HepG2 (cell line): ENCODE data around the gene TTC39B. TPM values are rescaled to one million over a fixed set of nuclear protein-coding genes. Genes with fewer than 3 reads are reported as not detected.

ENCODE experiments used
- CBX2 ChIP-seq, 2 experiments: fragments of 200-600 bp in 1 of 2; sonication (generic); formaldehyde crosslinking in 1 of 2; IDR thresholded peaks; 2 replicates each; pipeline versions ENCODE4 v1.7.0 to v1.8.1; 2018 to 2022; ENCODE audit warnings: low read depth in 2 of 2, low read length in 1 of 2, mild to moderate bottlenecking in 1 of 2, missing genetic modification reagents in 1 of 2
- CENPX ChIP-seq: sonication (generic); formaldehyde crosslinking; IDR thresholded peaks from 2 replicates; pipeline ENCODE4 v1.9.0; 2021; ENCODE audit warnings: mild to moderate bottlenecking, missing genetic modification reagents, moderate library complexity
- EEA1 ChIP-seq: sonication (generic); formaldehyde crosslinking; IDR thresholded peaks from 2 replicates; pipeline ENCODE4 v1.5.1; 2020; ENCODE audit warnings: mild to moderate bottlenecking, missing genetic modification reagents, borderline replicate concordance
- EHMT2 ChIP-seq: fragments of 200-600 bp; sonication (generic); IDR thresholded peaks from 2 replicates; pipeline ENCODE4 v1.7.0; 2017; ENCODE audit warnings: antibody characterized with exemption, low read depth, low read length, borderline replicate concordance
- HOMEZ ChIP-seq: IDR thresholded peaks from 2 replicates; pipeline ENCODE4 v1.6.1; 2016; ENCODE audit warnings: low read depth
- ISL2 ChIP-seq: sonication (generic); formaldehyde crosslinking; IDR thresholded peaks from 2 replicates; pipeline ENCODE4 v1.5.0; 2020; ENCODE audit warnings: missing genetic modification reagents
- MEIS1 ChIP-seq: sonication (generic); formaldehyde crosslinking; IDR thresholded peaks from 2 replicates; pipeline ENCODE4 v1.9.0; 2021; ENCODE audit warnings: mild to moderate bottlenecking, missing genetic modification reagents, moderate library complexity, borderline replicate concordance
- NCOA2 ChIP-seq: sonication (generic); formaldehyde crosslinking; IDR thresholded peaks from 2 replicates; pipeline ENCODE4 v1.8.0; 2022; ENCODE audit warnings: inconsistent platforms
- SALL1 ChIP-seq: sonication (generic); formaldehyde crosslinking; IDR thresholded peaks from 2 replicates; pipeline ENCODE4 v1.8.0; 2022; ENCODE audit warnings: mild to moderate bottlenecking, missing genetic modification reagents
- SOX13 ChIP-seq, 3 experiments: fragments of 450-650 bp in 1 of 3; sonication (generic) in 1 of 3; formaldehyde crosslinking in 1 of 3; IDR thresholded peaks in 2 of 3; conservative IDR thresholded peaks in 1 of 3; 2 replicates each; pipeline versions ENCODE4 v1.5.0 to v1.6.1; 2016 to 2020; ENCODE audit warnings: antibody characterized with exemption in 1 of 3, mild to moderate bottlenecking in 1 of 3, missing compliant biosample characterization in 1 of 3, missing genetic modification reagents in 1 of 3, moderate library complexity in 1 of 3
- TCF7 ChIP-seq: sonication (generic); IDR thresholded peaks from 2 replicates; pipeline ENCODE4 v1.6.1; 2016; ENCODE audit warnings: antibody characterized with exemption, low read depth
- TEF ChIP-seq: sonication (generic); formaldehyde crosslinking; IDR thresholded peaks from 2 replicates; pipeline ENCODE4 v1.5.0; 2020; ENCODE audit warnings: missing genetic modification reagents
- ZNF44 ChIP-seq: sonication (generic); formaldehyde crosslinking; IDR thresholded peaks from 2 replicates; pipeline ENCODE4 v1.5.1; 2020; ENCODE audit warnings: mild to moderate bottlenecking, missing genetic modification reagents
- ZSCAN29 ChIP-seq: sonication (generic); formaldehyde crosslinking; conservative IDR thresholded peaks from 2 replicates; pipeline ENCODE4 v1.4.0; 2020; ENCODE audit warnings: mild to moderate bottlenecking, missing genetic modification reagents
- polyA plus RNA-seq, 8 experiments: library from polyadenylated mRNA; depleted of rRNA in 3 of 8; stranded (reverse) in 7 of 8; unstranded in 1 of 8; fragments of >200 nt; fragmentation: Illumina TruSeq in 4 of 8; extraction: Trizol in 4 of 8; gene quantifications; 2 replicates each; pipeline versions ENCODE4 v1.2.1 to v1.2.3, GENCODE V29; 2011 to 2016; ENCODE audit warnings: low read depth in 4 of 8, missing spikeins in 1 of 8, mixed read lengths in 1 of 8; ENCODE audit not compliant: insufficient read depth in 1 of 8
- total RNA-seq, 5 experiments: library from RNA; depleted of rRNA; stranded (reverse); fragments of >200 nt; fragmentation: Illumina TruSeq; extraction: Trizol; gene quantifications; 2 replicates each; pipeline ENCODE4 v1.2.3, GENCODE V29; 2016; ENCODE audit warnings: low read depth in 1 of 5
- TF ChIP-seq, protein P1 (sequence below), 2 experiments: sonication (generic) in 1 of 2; formaldehyde crosslinking in 1 of 2; IDR thresholded peaks; 2 replicates each; pipeline versions ENCODE4 v1.4.0 to v1.6.1; 2016 to 2020; ENCODE audit warnings: borderline replicate concordance in 1 of 2, low read depth in 1 of 2, mild to moderate bottlenecking in 1 of 2, missing genetic modification reagents in 1 of 2
- TF ChIP-seq, protein P2 (sequence below): sonication (generic); formaldehyde crosslinking; conservative IDR thresholded peaks from 2 replicates; pipeline ENCODE4 v1.4.0; 2020; ENCODE audit warnings: mild to moderate bottlenecking, missing genetic modification reagents, moderate library complexity

The TTC39B gene
- total and polyA plus RNA-seq, 2 of the 13 experiments (the other 11 are each of a cell fraction or from before 2014, with no cell fraction given) = 14.3 to 19.4 TPM

DNA sequence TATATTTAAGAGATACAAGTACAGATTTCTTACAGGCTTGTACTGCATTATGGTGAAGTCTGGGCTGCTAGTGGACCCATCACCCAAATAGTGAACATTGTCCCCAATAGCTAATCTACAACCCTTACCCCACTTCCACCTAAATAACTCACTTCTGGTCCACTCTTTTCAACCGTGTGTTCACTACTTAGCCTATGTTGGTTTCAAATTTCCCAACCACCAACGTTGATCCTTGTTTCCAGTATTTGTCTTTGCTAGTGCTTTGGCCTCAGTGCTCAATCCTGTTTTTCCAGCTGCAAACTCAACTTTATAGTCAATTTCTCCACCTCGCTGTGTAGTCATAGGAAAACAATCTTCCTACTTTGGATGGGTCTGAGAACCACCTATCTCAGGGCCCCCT lies 45.3 kb upstream of the TTC39B start (continued):
- TF ChIP-seq TCF7 (0 out of 2 replicates have a peak, but pooled peaks have one; percentile 16), TEF (no peak), MEIS1 (CRISPR knock-in tag) (no peak), SALL1 (CRISPR knock-in tag) (peak; percentile 34; the same call in 1 of the 2 replicates), CBX2 (IDR thresholded peaks at IDR 0.05; ENCODE audit: low read depth, low read length) (no peak), CBX2 (CRISPR knock-in tag; IDR thresholded peaks at IDR 0.05; ENCODE audit: low read depth) (no peak), ZSCAN29 (CRISPR knock-in tag) (peak; percentile 36; the same call in 1 of the 2 replicates), EEA1 (no peak), CENPX (no peak), SOX13 (IDR thresholded peaks at IDR 0.05) (no peak), SOX13 (CRISPR knock-in tag; conservative IDR thresholded peaks at IDR 0.05 in 1 of 2, IDR thresholded peaks at IDR 0.05 in 1 of 2) (peak in 1 of 2 experiments; percentile 22; a peak in 1 of 4 replicates), NCOA2 (CRISPR knock-in tag) (peak; percentile 40; the same call in 1 of the 2 replicates), ZNF44 (CRISPR knock-in tag) (no peak), EHMT2 (peak; percentile 27; the same call in 1 of the 2 replicates), ISL2 (CRISPR knock-in tag) (peak; percentile 22; the same call in 1 of the 2 replicates), HOMEZ (peak; percentile 68; the same call in 1 of the 2 replicates)
- TF ChIP-seq, protein P1, sequence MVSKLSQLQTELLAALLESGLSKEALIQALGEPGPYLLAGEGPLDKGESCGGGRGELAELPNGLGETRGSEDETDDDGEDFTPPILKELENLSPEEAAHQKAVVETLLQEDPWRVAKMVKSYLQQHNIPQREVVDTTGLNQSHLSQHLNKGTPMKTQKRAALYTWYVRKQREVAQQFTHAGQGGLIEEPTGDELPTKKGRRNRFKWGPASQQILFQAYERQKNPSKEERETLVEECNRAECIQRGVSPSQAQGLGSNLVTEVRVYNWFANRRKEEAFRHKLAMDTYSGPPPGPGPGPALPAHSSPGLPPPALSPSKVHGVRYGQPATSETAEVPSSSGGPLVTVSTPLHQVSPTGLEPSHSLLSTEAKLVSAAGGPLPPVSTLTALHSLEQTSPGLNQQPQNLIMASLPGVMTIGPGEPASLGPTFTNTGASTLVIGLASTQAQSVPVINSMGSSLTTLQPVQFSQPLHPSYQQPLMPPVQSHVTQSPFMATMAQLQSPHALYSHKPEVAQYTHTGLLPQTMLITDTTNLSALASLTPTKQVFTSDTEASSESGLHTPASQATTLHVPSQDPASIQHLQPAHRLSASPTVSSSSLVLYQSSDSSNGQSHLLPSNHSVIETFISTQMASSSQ (IDR thresholded peaks at IDR 0.05; ENCODE audit: low read depth) = no peak
- TF ChIP-seq, protein P1 (CRISPR knock-in tag; IDR thresholded peaks at IDR 0.05; ENCODE audit: borderline replicate concordance) = no peak; the same call in 1 of the 2 replicates
- TF ChIP-seq, protein P2, sequence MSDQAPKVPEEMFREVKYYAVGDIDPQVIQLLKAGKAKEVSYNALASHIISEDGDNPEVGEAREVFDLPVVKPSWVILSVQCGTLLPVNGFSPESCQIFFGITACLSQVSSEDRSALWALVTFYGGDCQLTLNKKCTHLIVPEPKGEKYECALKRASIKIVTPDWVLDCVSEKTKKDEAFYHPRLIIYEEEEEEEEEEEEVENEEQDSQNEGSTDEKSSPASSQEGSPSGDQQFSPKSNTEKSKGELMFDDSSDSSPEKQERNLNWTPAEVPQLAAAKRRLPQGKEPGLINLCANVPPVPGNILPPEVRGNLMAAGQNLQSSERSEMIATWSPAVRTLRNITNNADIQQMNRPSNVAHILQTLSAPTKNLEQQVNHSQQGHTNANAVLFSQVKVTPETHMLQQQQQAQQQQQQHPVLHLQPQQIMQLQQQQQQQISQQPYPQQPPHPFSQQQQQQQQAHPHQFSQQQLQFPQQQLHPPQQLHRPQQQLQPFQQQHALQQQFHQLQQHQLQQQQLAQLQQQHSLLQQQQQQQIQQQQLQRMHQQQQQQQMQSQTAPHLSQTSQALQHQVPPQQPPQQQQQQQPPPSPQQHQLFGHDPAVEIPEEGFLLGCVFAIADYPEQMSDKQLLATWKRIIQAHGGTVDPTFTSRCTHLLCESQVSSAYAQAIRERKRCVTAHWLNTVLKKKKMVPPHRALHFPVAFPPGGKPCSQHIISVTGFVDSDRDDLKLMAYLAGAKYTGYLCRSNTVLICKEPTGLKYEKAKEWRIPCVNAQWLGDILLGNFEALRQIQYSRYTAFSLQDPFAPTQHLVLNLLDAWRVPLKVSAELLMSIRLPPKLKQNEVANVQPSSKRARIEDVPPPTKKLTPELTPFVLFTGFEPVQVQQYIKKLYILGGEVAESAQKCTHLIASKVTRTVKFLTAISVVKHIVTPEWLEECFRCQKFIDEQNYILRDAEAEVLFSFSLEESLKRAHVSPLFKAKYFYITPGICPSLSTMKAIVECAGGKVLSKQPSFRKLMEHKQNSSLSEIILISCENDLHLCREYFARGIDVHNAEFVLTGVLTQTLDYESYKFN (CRISPR knock-in tag) = peak; percentile 72
